Measurements from ENCODE around the gene SLC30A2.

DNA sequence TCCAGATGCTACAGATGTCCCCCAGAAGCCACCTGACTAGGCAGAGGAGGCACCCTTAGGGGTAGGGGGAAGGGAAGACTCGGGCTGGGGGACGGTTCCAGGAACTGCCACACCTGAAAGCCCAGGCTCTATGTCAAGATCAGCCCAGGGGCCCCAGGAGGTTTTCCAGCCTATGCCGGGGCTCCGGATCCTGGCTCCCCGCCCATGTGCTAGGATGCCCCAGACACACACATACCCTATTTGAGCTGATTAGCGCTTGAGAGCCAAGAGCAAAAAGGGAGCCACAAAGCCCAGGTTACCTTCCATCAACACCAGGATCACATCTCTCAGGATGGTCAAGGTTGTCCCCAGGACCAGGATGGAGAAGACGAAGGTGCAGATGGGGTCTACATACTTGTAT is 4.5 kb downstream of the SLC30A2 start:
- TF ChIP-seq ZNF391 (tag by site-specific recombination; IDR thresholded peaks at IDR 0.05; ENCODE audit: borderline replicate concordance, low read depth), result no peak
- TF ChIP-seq, protein P1, sequence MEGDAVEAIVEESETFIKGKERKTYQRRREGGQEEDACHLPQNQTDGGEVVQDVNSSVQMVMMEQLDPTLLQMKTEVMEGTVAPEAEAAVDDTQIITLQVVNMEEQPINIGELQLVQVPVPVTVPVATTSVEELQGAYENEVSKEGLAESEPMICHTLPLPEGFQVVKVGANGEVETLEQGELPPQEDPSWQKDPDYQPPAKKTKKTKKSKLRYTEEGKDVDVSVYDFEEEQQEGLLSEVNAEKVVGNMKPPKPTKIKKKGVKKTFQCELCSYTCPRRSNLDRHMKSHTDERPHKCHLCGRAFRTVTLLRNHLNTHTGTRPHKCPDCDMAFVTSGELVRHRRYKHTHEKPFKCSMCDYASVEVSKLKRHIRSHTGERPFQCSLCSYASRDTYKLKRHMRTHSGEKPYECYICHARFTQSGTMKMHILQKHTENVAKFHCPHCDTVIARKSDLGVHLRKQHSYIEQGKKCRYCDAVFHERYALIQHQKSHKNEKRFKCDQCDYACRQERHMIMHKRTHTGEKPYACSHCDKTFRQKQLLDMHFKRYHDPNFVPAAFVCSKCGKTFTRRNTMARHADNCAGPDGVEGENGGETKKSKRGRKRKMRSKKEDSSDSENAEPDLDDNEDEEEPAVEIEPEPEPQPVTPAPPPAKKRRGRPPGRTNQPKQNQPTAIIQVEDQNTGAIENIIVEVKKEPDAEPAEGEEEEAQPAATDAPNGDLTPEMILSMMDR (tag by site-specific recombination; IDR thresholded peaks at IDR 0.05), result no peak
